ENCODE results near the gene ERBB3.

Gene ERBB3

GRCh38 chr12:56129942-56130495 lies 50.1 kb downstream of the ERBB3 start:
- no peak for DNase-seq (ENCODE audit: low read depth in 2 of 2, low spot score in 1 of 2)

GRCh38 chr12:56130876-56131275 lies 50.9 kb downstream of the ERBB3 start:
- no peak for DNase-seq (ENCODE audit: low read depth in 2 of 2, low spot score in 1 of 2)

GRCh38 chr12:56134897-56135296 lies 54.9 kb downstream of the ERBB3 start:
- no peak for DNase-seq (ENCODE audit: low read depth in 2 of 2, low spot score in 1 of 2)

GRCh38 chr12:56137853-56138571 lies 58.0 kb downstream of the ERBB3 start:
- no peak for DNase-seq (ENCODE audit: low read depth in 2 of 2, low spot score in 1 of 2)

- DNase-seq (ENCODE audit: low read depth in 2 of 2, low spot score in 1 of 2): no peak
Measured at GRCh38 chr12:56141946-56142784, 62.2 kb downstream of the ERBB3 start.

- DNase-seq (ENCODE audit: low read depth in 2 of 2, low spot score in 1 of 2): no peak
Measured at GRCh38 chr12:56143217-56143616, 63.3 kb downstream of the ERBB3 start.

- no peak for DNase-seq (ENCODE audit: low read depth in 2 of 2, low spot score in 1 of 2)
Measured at GRCh38 chr12:56143870-56144269, 63.9 kb downstream of the ERBB3 start.

GRCh38 chr12:56145217-56145616 lies 65.3 kb downstream of the ERBB3 start:
- DNase-seq (ENCODE audit: low read depth in 2 of 2, low spot score in 1 of 2): no peak

GRCh38 chr12:56146492-56147460 lies 66.8 kb downstream of the ERBB3 start:
- no peak for DNase-seq (ENCODE audit: low read depth in 2 of 2, low spot score in 1 of 2)

- no peak for DNase-seq (ENCODE audit: low read depth in 2 of 2, low spot score in 1 of 2)
Measured at GRCh38 chr12:56150563-56150962, 70.6 kb downstream of the ERBB3 start.

- DNase-seq (ENCODE audit: low read depth in 2 of 2, low spot score in 1 of 2): peak in 1 of 2 donors; percentile 9
Measured at GRCh38 chr12:56151672-56152131, 71.7 kb downstream of the ERBB3 start.

- peak; percentile 82 to 85 for DNase-seq (ENCODE audit: low read depth in 2 of 2, low spot score in 1 of 2)
Measured at GRCh38 chr12:56152132-56152755, 72.3 kb downstream of the ERBB3 start, which contains the start of gene MYL6B. Gene MYL6B (plus strand): TSS chr12:56152587. CDS start chr12:56153919, 1,332 bp downstream.
